Skeletal muscle tissue (tissue), 4 donors: ENCODE results near the gene MBNL2. TPM values are rescaled to one million over a fixed set of nuclear protein-coding genes. Genes with fewer than 3 reads are reported as not detected.

Experiments
- H3K27ac ChIP-seq: one replicate; pipeline ENCODE4 v1.7.0; 2013; ENCODE audit warnings: mild to moderate bottlenecking, low read depth, low read length, inconsistent platforms
- H3K27me3 ChIP-seq, 3 donors: one replicate each; pipeline ENCODE4 v1.7.0; 2013; ENCODE audit warnings: low read length in 3 of 3; ENCODE audit not compliant: control insufficient read depth in 3 of 3, insufficient read depth in 3 of 3
- H3K36me3 ChIP-seq, 3 donors: one replicate each; pipeline ENCODE4 v1.7.0; 2013; ENCODE audit warnings: low read length in 3 of 3; ENCODE audit not compliant: control insufficient read depth in 3 of 3, insufficient read depth in 3 of 3
- H3K4me1 ChIP-seq, 3 donors: one replicate each; pipeline ENCODE4 v1.7.0; 2013; ENCODE audit warnings: low read length in 3 of 3, mild to moderate bottlenecking in 3 of 3; ENCODE audit not compliant: control insufficient read depth in 3 of 3, insufficient read depth in 3 of 3
- H3K4me3 ChIP-seq, 3 donors: one replicate each; pipeline ENCODE4 v1.7.0; 2013; ENCODE audit warnings: low read length in 3 of 3
- H3K9ac ChIP-seq, 3 donors: one replicate each; pipeline ENCODE4 v1.7.0; 2013; ENCODE audit warnings: low read length in 3 of 3, mild to moderate bottlenecking in 3 of 3, moderate library complexity in 2 of 3, low read depth in 1 of 3
- H3K9me3 ChIP-seq, 3 donors: one replicate each; pipeline ENCODE4 v1.7.0; 2013; ENCODE audit warnings: low read length in 3 of 3; ENCODE audit not compliant: control insufficient read depth in 3 of 3
- total RNA-seq: library from RNA; depleted of rRNA; stranded (reverse); fragments of >200 nt; gene quantifications from one replicate; pipeline ENCODE4 v1.2.3, GENCODE V29; 2014
- donor health status: Osteomylitis.

Gene MBNL2
- total RNA-seq, 1 donor from 2014 or later, result 30.3 TPM

- peak overlapping the region in 1 of 3 donors; percentile 21 for H3K4me3 ChIP-seq
- no peaks in the 10 kb centered on the region for H3K9me3 ChIP-seq
- no peak overlapping the region for H3K9ac ChIP-seq
- no peaks in the 10 kb centered on the region for H3K36me3 ChIP-seq
- H3K27ac ChIP-seq, result peak overlapping the region; percentile 69
- H3K4me1 ChIP-seq, result peaks cover 61 to 70% (median 66%) of the 10 kb centered on the region in 3 donors
- no peaks in the 10 kb centered on the region for H3K27me3 ChIP-seq
Measured at GRCh38 chr13:97256343-97256783, 34.2 kb downstream of the MBNL2 start.

DNA sequence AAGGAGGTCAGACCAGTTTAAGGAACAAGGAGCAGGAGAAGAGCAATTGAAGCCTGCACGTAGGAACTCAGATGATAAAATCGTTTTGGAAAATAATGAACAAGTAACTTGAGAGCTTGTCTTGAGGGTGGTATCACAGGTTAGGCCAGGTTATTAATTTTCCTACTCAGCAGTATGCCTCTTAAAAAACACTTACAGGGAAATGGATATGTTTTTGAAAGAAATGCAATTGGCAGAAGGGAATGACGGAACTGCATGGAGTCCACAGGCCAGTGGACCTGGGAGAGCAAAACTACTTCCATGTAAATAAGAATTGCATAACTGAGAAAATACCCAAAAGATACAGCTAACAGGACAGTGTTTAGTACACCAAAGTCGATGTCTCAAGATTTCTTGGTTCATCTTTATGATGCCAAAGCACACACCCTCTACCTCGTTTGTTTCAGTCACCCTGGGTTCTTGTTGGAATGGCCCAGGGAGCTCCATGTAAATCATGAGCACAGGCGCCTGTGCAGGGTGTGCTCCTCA is 35.2 kb downstream of the MBNL2 start:
- peak overlapping the region in 1 of 3 donors; percentile 42 for H3K4me3 ChIP-seq
- H3K27me3 ChIP-seq, result no peaks in the 10 kb centered on the region
- peak overlapping the region; percentile 69 for H3K27ac ChIP-seq
- H3K4me1 ChIP-seq, result peaks cover 70 to 79% (median 75%) of the 10 kb centered on the region in 3 donors
- no peaks in the 10 kb centered on the region for H3K36me3 ChIP-seq
- peak overlapping the region in 1 of 3 donors; percentile 26 for H3K9ac ChIP-seq
- H3K9me3 ChIP-seq, result no peaks in the 10 kb centered on the region

DNA sequence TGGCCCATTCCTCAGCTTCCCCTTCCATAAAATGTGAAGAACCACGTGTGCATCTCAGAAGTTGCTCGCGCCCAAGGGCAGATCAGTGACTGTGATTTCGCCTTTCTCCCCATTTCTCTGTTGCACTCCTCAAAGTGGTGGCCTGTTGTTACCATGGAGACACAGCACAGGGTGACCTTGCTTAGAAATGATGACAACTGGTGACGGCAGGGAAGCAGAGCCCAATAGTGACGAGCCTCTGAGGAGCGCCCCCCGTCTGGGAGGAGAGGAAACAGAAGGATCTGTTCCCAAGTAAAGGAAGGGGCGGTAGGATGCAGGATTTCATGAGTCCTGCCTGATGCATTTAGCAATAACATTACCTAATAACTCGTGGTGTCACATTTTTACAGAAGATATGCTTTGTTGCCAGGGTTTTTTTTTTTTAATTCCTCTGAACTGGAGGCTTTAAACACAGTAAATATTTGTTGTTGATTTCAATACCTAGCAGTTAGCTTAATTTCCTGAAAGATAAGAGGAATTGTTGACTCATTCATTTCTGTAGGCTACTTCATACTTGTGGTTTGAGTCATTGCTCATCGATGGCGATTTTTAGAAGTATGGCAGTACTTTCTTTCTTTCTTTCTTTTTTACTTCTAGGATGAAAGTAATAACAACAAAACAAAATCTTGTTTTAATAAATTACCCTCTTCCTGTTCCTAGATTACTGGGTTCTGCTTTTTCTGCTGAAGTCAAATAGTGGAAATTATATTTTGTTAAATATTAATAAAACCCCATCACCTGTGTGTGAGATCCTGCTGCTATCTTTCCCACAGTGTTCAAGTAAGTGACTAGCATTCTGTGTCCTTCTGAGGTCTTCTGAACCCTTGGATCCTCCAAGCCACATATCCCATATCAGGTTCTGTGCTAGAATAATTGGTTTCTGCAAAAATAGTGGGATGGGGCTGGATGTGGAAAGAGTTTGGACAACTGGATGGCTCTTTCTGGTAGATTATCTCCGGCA is 36.0 kb downstream of the MBNL2 start:
- Histone ChIP-seq H3K36me3 (no peaks in the 10 kb centered on the region), H3K27me3 (no peaks in the 10 kb centered on the region), H3K4me3 (peak overlapping the region in 1 of 3 donors; percentile 42), H3K9ac (peak overlapping the region in 2 of 3 donors; percentile 17 to 26), H3K9me3 (no peaks in the 10 kb centered on the region), H3K4me1 (peaks cover 75 to 80% (median 77%) of the 10 kb centered on the region in 3 donors), H3K27ac (peak overlapping the region; percentile 69)

DNA sequence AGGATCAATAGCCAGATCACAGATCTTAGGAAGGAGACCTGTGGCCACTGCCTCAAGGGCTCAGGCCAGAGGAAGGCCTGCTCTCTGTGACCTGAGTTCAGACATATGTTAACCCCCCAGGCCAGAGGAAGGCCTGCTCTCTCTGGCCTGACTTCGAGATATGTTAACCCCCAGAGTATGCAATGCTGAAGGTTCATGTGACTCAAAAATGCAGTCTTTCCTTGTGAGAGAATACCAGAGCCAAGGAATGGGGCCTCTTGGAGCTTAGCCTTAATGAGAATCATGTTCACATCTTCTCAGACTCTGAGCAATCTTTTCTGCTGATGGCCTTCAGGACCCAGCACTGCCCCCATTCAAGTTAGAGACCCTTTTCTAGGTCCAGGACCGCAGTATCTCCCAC is 36.7 kb downstream of the MBNL2 start:
- Histone ChIP-seq H3K9me3 (no peaks in the 10 kb centered on the region), H3K27ac (peak overlapping the region; percentile 69), H3K9ac (no peak overlapping the region), H3K4me1 (peaks cover 76 to 84% (median 77%) of the 10 kb centered on the region in 3 donors), H3K27me3 (no peaks in the 10 kb centered on the region), H3K4me3 (peak overlapping the region in 1 of 3 donors; percentile 5), H3K36me3 (no peaks in the 10 kb centered on the region)

GRCh38 chr13:97259410-97259797 is 37.3 kb downstream of the MBNL2 start:
- Histone ChIP-seq H3K9ac (no peak overlapping the region), H3K36me3 (no peaks in the 10 kb centered on the region), H3K27ac (peak overlapping the region; percentile 69), H3K4me3 (no peak overlapping the region), H3K4me1 (peaks cover 74 to 84% (median 77%) of the 10 kb centered on the region in 3 donors), H3K27me3 (no peaks in the 10 kb centered on the region), H3K9me3 (no peaks in the 10 kb centered on the region)

DNA sequence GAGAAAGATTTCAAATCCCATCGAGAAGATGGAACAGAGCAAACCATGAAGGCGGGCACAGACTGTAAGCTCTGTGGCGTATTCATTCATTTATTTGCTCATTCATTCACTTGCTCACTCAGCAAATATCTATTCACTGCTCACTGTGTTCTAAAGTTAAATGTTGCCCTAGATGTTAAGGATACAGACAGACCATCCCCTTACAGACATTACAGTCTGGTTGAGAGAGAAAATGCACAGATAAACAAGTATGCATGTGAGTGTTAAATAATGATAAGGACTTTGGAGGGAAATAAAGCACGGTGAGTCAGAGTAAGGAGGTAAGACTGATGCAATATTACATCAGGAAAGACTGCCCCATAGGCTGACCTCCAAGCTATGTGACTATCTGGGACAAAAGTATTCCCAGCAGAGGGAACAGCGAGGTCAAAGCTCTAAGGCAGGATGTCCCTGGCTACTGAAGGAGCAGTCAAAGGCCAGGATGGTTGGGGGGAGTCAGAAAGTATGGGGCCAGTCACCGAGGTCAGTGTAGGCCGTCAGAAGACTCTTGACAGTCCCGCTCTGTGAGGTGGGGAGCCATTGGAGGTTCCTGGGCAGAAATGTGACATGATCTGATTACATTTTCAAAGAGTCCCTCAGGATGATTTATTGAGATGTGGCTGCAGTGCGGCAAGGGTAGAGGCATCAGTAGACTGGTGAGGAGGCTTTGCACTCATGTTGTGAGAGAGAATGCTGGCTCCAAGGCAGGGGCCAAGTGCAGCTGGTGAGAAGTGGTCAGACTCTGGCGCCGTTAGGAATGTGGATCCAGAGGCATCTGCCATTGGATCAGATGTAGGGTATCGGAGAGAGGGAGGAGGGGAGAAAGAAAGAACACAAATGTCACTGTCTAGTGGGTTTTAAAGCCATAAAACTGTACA is 37.9 kb downstream of the MBNL2 start:
- Histone ChIP-seq H3K4me1 (peaks cover 68 to 81% (median 74%) of the 10 kb centered on the region in 3 donors), H3K9ac (peak overlapping the region in 2 of 3 donors; percentile 3 to 4), H3K27ac (peak overlapping the region; percentile 69), H3K4me3 (peak overlapping the region in 2 of 3 donors; percentile 21 to 41), H3K36me3 (no peaks in the 10 kb centered on the region), H3K27me3 (no peaks in the 10 kb centered on the region), H3K9me3 (no peaks in the 10 kb centered on the region)

GRCh38 chr13:97261254-97262005 is 39.3 kb downstream of the MBNL2 start:
- H3K9me3 ChIP-seq, result no peaks in the 10 kb centered on the region
- peak overlapping the region in 2 of 3 donors; percentile 29 to 42 for H3K4me3 ChIP-seq
- peak overlapping the region in 1 of 3 donors; percentile 65 for H3K9ac ChIP-seq
- H3K27ac ChIP-seq, result peak overlapping the region; percentile 69
- H3K27me3 ChIP-seq, result no peaks in the 10 kb centered on the region
- H3K4me1 ChIP-seq, result peaks cover 64 to 76% (median 72%) of the 10 kb centered on the region in 3 donors
- no peaks in the 10 kb centered on the region for H3K36me3 ChIP-seq

DNA sequence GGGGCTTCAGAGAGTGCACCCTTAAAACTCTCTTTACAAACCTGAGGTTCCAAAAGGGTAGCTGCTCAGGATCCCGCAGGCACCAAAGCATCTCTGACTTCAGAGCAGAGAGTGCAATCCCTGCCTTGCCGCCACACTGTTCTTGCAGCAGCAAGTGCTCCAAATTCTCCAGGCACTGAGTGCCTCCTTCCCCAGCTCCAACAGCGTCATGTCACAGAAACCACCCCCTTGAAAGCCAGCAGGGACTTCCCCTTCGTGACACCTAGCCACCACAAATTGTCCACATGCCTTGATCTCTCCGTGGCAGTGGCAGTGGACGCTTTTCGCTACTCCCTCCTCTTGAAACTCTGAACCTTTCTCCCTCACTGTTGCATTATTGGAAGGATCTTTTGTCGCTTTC is 39.9 kb downstream of the MBNL2 start:
- Histone ChIP-seq H3K27me3 (no peaks in the 10 kb centered on the region), H3K36me3 (no peaks in the 10 kb centered on the region), H3K9ac (peak overlapping the region in 1 of 3 donors; percentile 65), H3K27ac (peak overlapping the region; percentile 69), H3K9me3 (no peaks in the 10 kb centered on the region), H3K4me1 (peaks cover 61 to 70% (median 69%) of the 10 kb centered on the region in 3 donors), H3K4me3 (peak overlapping the region in 2 of 3 donors; percentile 29 to 45)

DNA sequence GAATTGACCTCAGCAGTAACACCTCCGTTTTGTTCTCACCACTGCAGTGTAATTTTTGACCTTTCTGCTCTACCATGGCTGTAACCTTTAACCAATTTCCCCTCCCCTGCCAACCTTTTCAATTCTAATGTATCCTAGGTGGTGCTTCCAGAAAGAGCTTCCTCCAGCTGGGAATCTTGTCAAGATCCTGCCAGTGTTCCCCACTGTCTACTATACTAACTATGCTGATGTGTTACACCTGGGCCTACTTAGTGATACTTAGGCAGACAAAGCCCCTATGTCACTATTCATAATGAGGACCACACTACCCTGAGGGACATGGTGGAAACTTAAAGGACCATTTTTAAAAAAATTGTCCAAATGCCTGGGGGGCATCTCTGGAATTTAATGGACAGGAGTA is 41.0 kb downstream of the MBNL2 start:
- H3K9me3 ChIP-seq, result no peaks in the 10 kb centered on the region
- no peak overlapping the region for H3K27ac ChIP-seq
- peaks cover 53 to 70% (median 61%) of the 10 kb centered on the region in 3 donors for H3K4me1 ChIP-seq

More for the DNA sequence above, 41.0 kb downstream of the MBNL2 start:
- no peak overlapping the region for H3K4me3 ChIP-seq
- no peaks in the 10 kb centered on the region for H3K27me3 ChIP-seq
- H3K36me3 ChIP-seq, result peaks cover 0 to 2% (median 0%) of the 10 kb centered on the region in 3 donors
- no peak overlapping the region for H3K9ac ChIP-seq
